Trophoblast cell (in vitro differentiated cells and primary cell): ENCODE data around the gene CCDC124.

Experiments
- DNase-seq, 2 donors: peaks; one replicate each; pipeline ENCODE4 v3.0.0-alpha.2; 2016
- H2AFZ ChIP-seq: 2 replicates; pipeline ENCODE4 v1.6.1; 2013; ENCODE audit warnings: low read length, moderate library complexity, mild to moderate bottlenecking; ENCODE audit not compliant: insufficient read depth, poor library complexity
- H2AK5ac ChIP-seq: 2 replicates; pipeline ENCODE4 v1.6.1; 2013; ENCODE audit warnings: mild to moderate bottlenecking, low read length
- H2BK120ac ChIP-seq: 2 replicates; pipeline ENCODE4 v1.6.1; 2013; ENCODE audit warnings: low read length, mild to moderate bottlenecking, moderate library complexity; ENCODE audit not compliant: insufficient read depth, poor library complexity
- H2BK12ac ChIP-seq: 2 replicates; pipeline ENCODE4 v1.6.1; 2013; ENCODE audit warnings: mild to moderate bottlenecking, low read length, moderate library complexity
- H2BK5ac ChIP-seq: 2 replicates; pipeline ENCODE4 v1.6.1; 2013; ENCODE audit warnings: low read length, low read depth, moderate library complexity, mild to moderate bottlenecking; ENCODE audit not compliant: poor library complexity
- H3K14ac ChIP-seq: 2 replicates; pipeline ENCODE4 v1.6.1; 2013; ENCODE audit warnings: mild to moderate bottlenecking, low read length
- H3K18ac ChIP-seq: 2 replicates; pipeline ENCODE4 v1.6.1; 2013; ENCODE audit warnings: mild to moderate bottlenecking, low read length
- H3K23ac ChIP-seq: 2 replicates; pipeline ENCODE4 v1.6.1; 2013; ENCODE audit warnings: low read length
- H3K27ac ChIP-seq: 2 replicates; pipeline ENCODE4 v1.5.1; 2013; ENCODE audit warnings: low read depth, mild to moderate bottlenecking, inconsistent platforms, low read length, moderate library complexity
- H3K27me3 ChIP-seq: 2 replicates; pipeline ENCODE4 v1.6.1; 2013; ENCODE audit warnings: inconsistent platforms, mild to moderate bottlenecking, low read length, moderate library complexity; ENCODE audit not compliant: insufficient read depth
- H3K36me3 ChIP-seq, 2 experiments: 1 replicate in 1 of 2; 2 replicates in 1 of 2; pipeline ENCODE4 v1.6.1; 2013; ENCODE audit warnings: low read length in 2 of 2, mild to moderate bottlenecking in 2 of 2, moderate library complexity in 1 of 2; ENCODE audit not compliant: insufficient read depth in 2 of 2, control insufficient read depth in 1 of 2
- H3K4ac ChIP-seq: 2 replicates; pipeline ENCODE4 v1.6.1; 2013; ENCODE audit warnings: low read depth, mild to moderate bottlenecking, low read length, moderate library complexity
- H3K4me1 ChIP-seq, 2 experiments: 1 replicate in 1 of 2; 2 replicates in 1 of 2; pipeline ENCODE4 v1.6.1; 2013; ENCODE audit warnings: low read length in 2 of 2, mild to moderate bottlenecking in 2 of 2, moderate library complexity in 1 of 2; ENCODE audit not compliant: insufficient read depth in 2 of 2, control insufficient read depth in 1 of 2
- H3K4me2 ChIP-seq: 2 replicates; pipeline ENCODE4 v1.6.1; 2013; ENCODE audit warnings: inconsistent platforms, mild to moderate bottlenecking, low read length, moderate library complexity
- H3K4me3 ChIP-seq: 2 replicates; pipeline ENCODE4 v1.5.1; 2013; ENCODE audit warnings: mild to moderate bottlenecking, low read depth, low read length, inconsistent platforms
- H3K79me1 ChIP-seq: one replicate; pipeline ENCODE4 v1.6.1; 2013; ENCODE audit warnings: low read length
- H3K79me2 ChIP-seq: 2 replicates; pipeline ENCODE4 v1.6.1; 2013; ENCODE audit warnings: low read length, mild to moderate bottlenecking; ENCODE audit not compliant: control insufficient read depth, insufficient read depth, poor library complexity
- H3K9ac ChIP-seq: 2 replicates; pipeline ENCODE4 v1.6.1; 2013; ENCODE audit warnings: mild to moderate bottlenecking, low read length
- H3K9me3 ChIP-seq: 2 replicates; pipeline ENCODE4 v1.6.1; 2013; ENCODE audit warnings: low read depth, mild to moderate bottlenecking, control low read depth, inconsistent platforms, low read length; ENCODE audit not compliant: insufficient read depth
- H4K12ac ChIP-seq: 2 replicates; pipeline ENCODE4 v1.6.1; 2013; ENCODE audit warnings: low read depth, mild to moderate bottlenecking, low read length, moderate library complexity
- H4K8ac ChIP-seq: 2 replicates; pipeline ENCODE4 v1.6.1; 2013; ENCODE audit warnings: low read depth, mild to moderate bottlenecking, low read length, moderate library complexity
- H4K91ac ChIP-seq: one replicate; pipeline ENCODE4 v1.6.1; 2013; ENCODE audit warnings: low read depth, mild to moderate bottlenecking, low read length, moderate library complexity
- WGBS: extraction: QIAGEN DNeasy Blood & Tissue Kit; methylation state at CpG from one replicate; pipeline ENCODE4 v1.1.7; 2013; ENCODE audit warnings: missing lambda C conversion rate; ENCODE audit not compliant: insufficient read length, insufficient coverage; ENCODE audit errors: extremely low coverage; 5-methylcytosine and 5-hydroxymethylcytosine counted together

The CCDC124 gene

DNA sequence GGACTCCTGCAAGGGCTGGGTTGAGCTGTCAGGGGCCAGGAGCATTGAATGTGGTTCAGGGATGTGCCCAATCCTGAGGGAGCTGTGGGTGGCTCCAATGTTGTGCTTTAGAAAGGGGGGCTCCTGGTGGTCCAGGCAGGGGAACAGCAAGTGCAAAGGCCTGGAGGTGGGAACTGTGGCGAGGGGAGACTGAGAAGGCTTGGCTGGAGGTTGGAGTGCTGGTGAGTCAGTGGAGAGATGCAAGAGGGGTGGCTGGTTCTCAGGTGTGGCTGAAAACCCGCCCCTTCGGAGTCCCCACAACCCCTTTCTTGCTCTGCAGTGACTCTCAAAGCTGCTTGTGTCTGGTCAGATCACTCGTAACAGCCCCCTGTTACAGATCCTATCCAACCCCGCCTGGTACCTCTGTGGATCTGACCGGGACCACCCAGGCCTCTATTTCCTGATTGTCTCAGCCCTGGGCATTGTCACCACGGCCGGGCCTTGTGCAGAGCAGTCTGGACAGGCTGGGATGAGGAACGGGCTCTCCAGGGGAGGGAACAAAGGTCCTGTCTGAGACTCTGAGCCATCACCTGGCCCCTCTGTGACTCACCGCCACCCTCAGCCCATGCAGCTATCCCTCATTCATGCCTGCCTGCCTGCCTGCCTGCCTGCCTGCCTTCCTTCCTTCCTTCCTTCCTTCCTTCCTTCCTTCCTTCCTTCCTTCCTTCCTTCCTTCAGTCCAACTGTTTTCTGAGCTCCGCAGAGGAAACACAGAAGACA lies 32.7 kb downstream of the CCDC124 start:
- Histone ChIP-seq H4K12ac (no peak overlapping the region), H3K18ac (no peak overlapping the region), H3K79me2 (no peaks in the 10 kb centered on the region), H2AFZ (no peak overlapping the region), H3K36me3 (no peaks in the 10 kb centered on the region), H2BK120ac (no peak overlapping the region), H3K27ac (no peak overlapping the region), H3K4ac (no peak overlapping the region), H2AK5ac (no peak overlapping the region), H2BK12ac (no peak overlapping the region), H3K27me3 (peaks cover 13% of the 10 kb centered on the region), H4K91ac (no peak overlapping the region), H4K8ac (no peak overlapping the region), H3K23ac (no peak overlapping the region), H3K9ac (no peak overlapping the region), H3K4me1 (peaks cover 4% of the 10 kb centered on the region in 2 experiments), H2BK5ac (no peak overlapping the region), H3K79me1 (no peaks in the 10 kb centered on the region), H3K4me3 (no peak overlapping the region), H3K14ac (no peak overlapping the region), H3K4me2 (no peak overlapping the region), H3K9me3 (no peaks in the 10 kb centered on the region)
- WGBS = no CpG with 5 or more reads among the region's 11 CpGs
- DNase-seq = peak; percentile 18 to 29

DNA sequence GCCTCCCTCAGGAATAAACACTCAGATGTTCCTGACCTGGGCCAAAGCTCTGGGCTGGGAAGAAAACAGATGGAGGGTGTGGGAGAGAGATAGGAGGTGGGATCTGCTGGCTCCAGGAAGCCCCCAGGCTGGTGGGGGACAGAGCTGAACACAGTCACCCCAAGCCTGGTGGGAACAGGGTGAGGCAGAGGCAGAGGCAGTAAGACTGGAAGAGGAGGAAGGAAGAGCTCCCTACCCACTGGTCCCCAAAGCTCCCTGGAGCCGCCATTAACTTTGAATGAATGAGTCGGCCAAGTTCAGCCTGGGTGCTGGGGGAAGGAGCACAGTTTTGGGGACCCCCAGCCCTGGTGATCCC lies 33.3 kb downstream of the CCDC124 start:
- H3K4me3 ChIP-seq = no peak overlapping the region
- no peak overlapping the region for H2AFZ ChIP-seq
- H3K14ac ChIP-seq = no peak overlapping the region
- WGBS = no CpG with 5 or more reads among the region's 2 CpGs
- no peak overlapping the region for H2BK12ac ChIP-seq
- H3K36me3 ChIP-seq = no peaks in the 10 kb centered on the region
- H3K4me2 ChIP-seq = no peak overlapping the region
- no peak overlapping the region for H3K18ac ChIP-seq
- no peak overlapping the region for H4K91ac ChIP-seq
- no peak overlapping the region for H2BK5ac ChIP-seq
- no peaks in the 10 kb centered on the region for H3K79me1 ChIP-seq
- H4K8ac ChIP-seq = no peak overlapping the region
- H3K27me3 ChIP-seq = peaks cover 13% of the 10 kb centered on the region
- no peak overlapping the region for H2AK5ac ChIP-seq
- H3K23ac ChIP-seq = no peak overlapping the region
- peaks cover 4% of the 10 kb centered on the region in 2 experiments for H3K4me1 ChIP-seq
- no peaks in the 10 kb centered on the region for H3K79me2 ChIP-seq
- H4K12ac ChIP-seq = no peak overlapping the region
- DNase-seq = no peak
- no peak overlapping the region for H2BK120ac ChIP-seq
- H3K9me3 ChIP-seq = no peaks in the 10 kb centered on the region
- no peak overlapping the region for H3K4ac ChIP-seq
- no peak overlapping the region for H3K9ac ChIP-seq
- H3K27ac ChIP-seq = no peak overlapping the region

- H2AK5ac ChIP-seq = no peak within 1 kb of the TSS
- no CpG with 5 or more reads among the region's 59 CpGs for WGBS
- no peaks in the 10 kb centered on the region for H3K36me3 ChIP-seq
- H4K91ac ChIP-seq = no peak within 1 kb of the TSS
- H3K4me3 ChIP-seq = peak within 1 kb of the TSS; percentile 8
- H3K27me3 ChIP-seq = peaks cover 13% of the 10 kb centered on the region
- no peak within 1 kb of the TSS for H3K9ac ChIP-seq
- no peak within 1 kb of the TSS for H2BK120ac ChIP-seq
- H3K79me2 ChIP-seq = no peaks in the 10 kb centered on the region
- peak within 1 kb of the TSS; percentile 55 for H3K4me2 ChIP-seq
- no peaks in the 10 kb centered on the region for H3K9me3 ChIP-seq
- H2BK12ac ChIP-seq = no peak within 1 kb of the TSS
- no peak within 1 kb of the TSS for H4K12ac ChIP-seq
- H4K8ac ChIP-seq = peak within 1 kb of the TSS; percentile 69
- peaks cover 4% of the 10 kb centered on the region in 2 experiments for H3K4me1 ChIP-seq
- no peak within 1 kb of the TSS for H2BK5ac ChIP-seq
- H3K27ac ChIP-seq = no peak within 1 kb of the TSS
- no peak within 1 kb of the TSS for H3K23ac ChIP-seq
- no peak for DNase-seq
- no peak within 1 kb of the TSS for H3K4ac ChIP-seq
- no peak within 1 kb of the TSS for H3K18ac ChIP-seq
- no peak within 1 kb of the TSS for H3K14ac ChIP-seq
- H2AFZ ChIP-seq = peak within 1 kb of the TSS; percentile 13
- no peaks in the 10 kb centered on the region for H3K79me1 ChIP-seq
Observed at GRCh38 chr19:17966550-17967256, 33.9 kb downstream of the CCDC124 start, which contains the start of gene KCNN1. Gene KCNN1, plus strand, starts transcription at chr19:17967107. Its CDS starts 6,782 bp downstream, at chr19:17973889.

- DNase-seq = no peak
- Histone ChIP-seq H4K8ac (peak overlapping the region; percentile 69), H2AK5ac (no peak overlapping the region), H2BK120ac (no peak overlapping the region), H3K79me1 (no peaks in the 10 kb centered on the region), H3K4me3 (peak overlapping the region; percentile 8), H3K14ac (no peak overlapping the region), H2BK5ac (no peak overlapping the region), H3K9me3 (no peaks in the 10 kb centered on the region), H3K18ac (no peak overlapping the region), H3K23ac (no peak overlapping the region), H3K4ac (no peak overlapping the region), H4K91ac (no peak overlapping the region), H3K36me3 (no peaks in the 10 kb centered on the region), H4K12ac (no peak overlapping the region), H3K27me3 (peaks cover 13% of the 10 kb centered on the region), H3K79me2 (no peaks in the 10 kb centered on the region), H3K27ac (no peak overlapping the region), H2AFZ (peak overlapping the region; percentile 13), H3K9ac (no peak overlapping the region), H3K4me1 (peaks cover 4% of the 10 kb centered on the region in 2 experiments), H3K4me2 (peak overlapping the region; percentile 55), H2BK12ac (no peak overlapping the region)
- no CpG with 5 or more reads among the region's 35 CpGs for WGBS
Observed at GRCh38 chr19:17967257-17968051, 34.6 kb downstream of the CCDC124 start.
